Measurements from ENCODE around the gene CACNB2.

DNA sequence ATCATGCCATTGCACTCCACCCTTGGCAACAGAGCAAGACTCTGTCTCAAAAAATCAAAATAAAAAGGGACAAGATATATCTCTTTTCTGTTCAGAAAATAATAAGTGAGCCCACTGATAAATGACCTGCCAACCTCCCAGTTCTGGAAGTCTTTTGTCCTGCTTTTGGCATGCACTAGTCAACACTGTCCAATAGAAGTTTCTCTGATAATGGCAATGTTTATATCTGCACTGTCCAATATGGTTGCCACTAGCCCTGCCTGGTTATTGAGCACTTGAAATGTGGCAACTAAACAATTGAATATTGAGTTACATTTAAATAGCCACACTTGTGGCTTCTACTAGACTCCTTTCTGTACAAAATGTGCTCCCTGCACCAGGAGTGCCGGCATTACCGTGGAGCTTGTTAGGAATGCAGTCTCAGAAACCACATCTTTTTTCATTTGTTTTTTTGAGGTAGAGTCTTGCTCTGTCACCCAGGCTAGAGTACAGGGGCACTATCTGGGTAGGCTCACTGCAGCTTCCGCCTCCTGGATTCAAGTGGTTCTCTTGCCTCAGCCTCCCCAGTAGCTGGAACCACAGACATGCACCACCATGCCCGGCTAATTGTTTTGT, 229.7 kb downstream of the CACNB2 start:
- TF ChIP-seq, protein P1, sequence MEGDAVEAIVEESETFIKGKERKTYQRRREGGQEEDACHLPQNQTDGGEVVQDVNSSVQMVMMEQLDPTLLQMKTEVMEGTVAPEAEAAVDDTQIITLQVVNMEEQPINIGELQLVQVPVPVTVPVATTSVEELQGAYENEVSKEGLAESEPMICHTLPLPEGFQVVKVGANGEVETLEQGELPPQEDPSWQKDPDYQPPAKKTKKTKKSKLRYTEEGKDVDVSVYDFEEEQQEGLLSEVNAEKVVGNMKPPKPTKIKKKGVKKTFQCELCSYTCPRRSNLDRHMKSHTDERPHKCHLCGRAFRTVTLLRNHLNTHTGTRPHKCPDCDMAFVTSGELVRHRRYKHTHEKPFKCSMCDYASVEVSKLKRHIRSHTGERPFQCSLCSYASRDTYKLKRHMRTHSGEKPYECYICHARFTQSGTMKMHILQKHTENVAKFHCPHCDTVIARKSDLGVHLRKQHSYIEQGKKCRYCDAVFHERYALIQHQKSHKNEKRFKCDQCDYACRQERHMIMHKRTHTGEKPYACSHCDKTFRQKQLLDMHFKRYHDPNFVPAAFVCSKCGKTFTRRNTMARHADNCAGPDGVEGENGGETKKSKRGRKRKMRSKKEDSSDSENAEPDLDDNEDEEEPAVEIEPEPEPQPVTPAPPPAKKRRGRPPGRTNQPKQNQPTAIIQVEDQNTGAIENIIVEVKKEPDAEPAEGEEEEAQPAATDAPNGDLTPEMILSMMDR (IDR thresholded peaks at IDR 0.05; ENCODE audit: low read depth, low read length, poor library complexity, severe bottlenecking): no peak
- TF ChIP-seq EZH2phosphoT487 (IDR thresholded peaks at IDR 0.05; ENCODE audit: borderline replicate concordance, low read length): no peak

All from DOHH2 (cell line).